GM13977 (cell line): ENCODE results near the gene DDR1.
A peak's percentile ranks its signal among the peaks of the same experiment; 100 is the strongest.

Source experiments
- DNase-seq: peaks from one replicate; pipeline ENCODE4 v3.0.0; 2012; ENCODE audit warnings: low spot score
- in situ Hi-C: fragments of 300-500 bp; cut with MboI; formaldehyde crosslinking; loops from one replicate; pipeline ENCODE4 v1.12.0; 2022; ENCODE audit warnings: low sequenced_read_pairs, low pct_unique_long_range_greater_than_20kb, mixed read lengths, inconsistent platforms; ENCODE audit not compliant: unreplicated experiment
- TF ChIP-seq, protein P1 (sequence below): IDR thresholded peaks from 2 replicates; pipeline ENCODE4 v1.5.1; 2012; ENCODE audit warnings: mild to moderate bottlenecking, control low read depth; ENCODE audit not compliant: insufficient read depth; ENCODE audit errors: extremely low read depth, missing control alignments

DDR1 gene

GRCh38 chr6:30885999-30886896 lies 1.9 kb downstream of the DDR1 start:
- TF ChIP-seq, protein P1, sequence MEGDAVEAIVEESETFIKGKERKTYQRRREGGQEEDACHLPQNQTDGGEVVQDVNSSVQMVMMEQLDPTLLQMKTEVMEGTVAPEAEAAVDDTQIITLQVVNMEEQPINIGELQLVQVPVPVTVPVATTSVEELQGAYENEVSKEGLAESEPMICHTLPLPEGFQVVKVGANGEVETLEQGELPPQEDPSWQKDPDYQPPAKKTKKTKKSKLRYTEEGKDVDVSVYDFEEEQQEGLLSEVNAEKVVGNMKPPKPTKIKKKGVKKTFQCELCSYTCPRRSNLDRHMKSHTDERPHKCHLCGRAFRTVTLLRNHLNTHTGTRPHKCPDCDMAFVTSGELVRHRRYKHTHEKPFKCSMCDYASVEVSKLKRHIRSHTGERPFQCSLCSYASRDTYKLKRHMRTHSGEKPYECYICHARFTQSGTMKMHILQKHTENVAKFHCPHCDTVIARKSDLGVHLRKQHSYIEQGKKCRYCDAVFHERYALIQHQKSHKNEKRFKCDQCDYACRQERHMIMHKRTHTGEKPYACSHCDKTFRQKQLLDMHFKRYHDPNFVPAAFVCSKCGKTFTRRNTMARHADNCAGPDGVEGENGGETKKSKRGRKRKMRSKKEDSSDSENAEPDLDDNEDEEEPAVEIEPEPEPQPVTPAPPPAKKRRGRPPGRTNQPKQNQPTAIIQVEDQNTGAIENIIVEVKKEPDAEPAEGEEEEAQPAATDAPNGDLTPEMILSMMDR, result no peak
- peak; percentile 27 for DNase-seq
- in situ Hi-C loops, result no loop called here

- TF ChIP-seq, protein P1, result no peak
- DNase-seq, result no peak
- in situ Hi-C loops, result no loop called here
Measured at GRCh38 chr6:30886897-30887255, 2.6 kb downstream of the DDR1 start.

GRCh38 chr6:30887901-30888815 lies 3.8 kb downstream of the DDR1 start:
- in situ Hi-C loops, result no loop called here
- TF ChIP-seq, protein P1, result no peak
- DNase-seq, result no peak

- in situ Hi-C loops, result no loop called here
- DNase-seq, result no peak
- TF ChIP-seq, protein P1, result no peak
Measured at GRCh38 chr6:30888816-30889495, 4.6 kb downstream of the DDR1 start.

GRCh38 chr6:30889496-30889885 lies 5.2 kb downstream of the DDR1 start:
- DNase-seq, result no peak
- TF ChIP-seq, protein P1, result no peak
- in situ Hi-C loops, result no loop called here
